Fibroblast of skin of abdomen (primary cell): ENCODE results near the gene RALGPS1.

Experiments used
- DNase-seq: peaks from one replicate; pipeline ENCODE4 v3.0.0-alpha.2; 2013

Gene RALGPS1

GRCh38 chr9:127267793-127268525 lies 353.4 kb downstream of the RALGPS1 start:
- DNase-seq, result no peak

GRCh38 chr9:127269449-127269848 lies 354.9 kb downstream of the RALGPS1 start:
- DNase-seq, result no peak
